Stromal cell of bone marrow (primary cell): Measurements from ENCODE around the gene IL2RG.

ENCODE experiments used
- DNase-seq: peaks from one replicate; pipeline ENCODE4 v3.0.0-alpha.2; 2012; ENCODE audit warnings: low read depth

IL2RG gene

GRCh38 chrX:71111141-71111843 lies at the start of gene IL2RG:
Gene IL2RG (minus strand): TSS chrX:71111577. CDS start chrX:71111539, 38 bp downstream.
- DNase-seq = no peak

GRCh38 chrX:71160475-71160874 lies 49.1 kb upstream of the IL2RG start:
- no peak for DNase-seq

- DNase-seq = no peak
Observed at GRCh38 chrX:71159335-71159734, 48.0 kb upstream of the IL2RG start.

- DNase-seq = no peak
Observed at GRCh38 chrX:71158603-71159002, 47.2 kb upstream of the IL2RG start.

- DNase-seq = no peak
Observed at GRCh38 chrX:71154641-71155040, 43.3 kb upstream of the IL2RG start.

GRCh38 chrX:71154196-71154595 lies 42.8 kb upstream of the IL2RG start:
- DNase-seq = no peak

GRCh38 chrX:71151366-71151765 lies 40.0 kb upstream of the IL2RG start:
- DNase-seq = no peak

GRCh38 chrX:71148278-71148663 lies 36.9 kb upstream of the IL2RG start:
- DNase-seq = no peak

GRCh38 chrX:71147496-71148277 lies 36.3 kb upstream of the IL2RG start:
- DNase-seq = no peak

- DNase-seq = no peak
Observed at GRCh38 chrX:71144651-71145050, 33.3 kb upstream of the IL2RG start, which contains the start of gene NLGN3. Gene NLGN3 (plus strand): TSS chrX:71144841. CDS start chrX:71147750, 2,909 bp downstream.

GRCh38 chrX:71143508-71143907 lies 32.1 kb upstream of the IL2RG start:
- peak; percentile 31 for DNase-seq

- no peak for DNase-seq
Observed at GRCh38 chrX:71140440-71140839, 29.1 kb upstream of the IL2RG start.

- DNase-seq = no peak
Observed at GRCh38 chrX:71131510-71131909, 20.1 kb upstream of the IL2RG start.

GRCh38 chrX:71128915-71129765 lies 17.8 kb upstream of the IL2RG start:
- no peak for DNase-seq

GRCh38 chrX:71128166-71128833 lies 16.9 kb upstream of the IL2RG start:
- DNase-seq = no peak

GRCh38 chrX:71118985-71119535 lies 7.7 kb upstream of the IL2RG start:
- DNase-seq = no peak

- DNase-seq = peak; percentile 64
Observed at GRCh38 chrX:71118032-71118984, 6.9 kb upstream of the IL2RG start, which contains the start of gene MED12. Gene MED12 (plus strand): TSS chrX:71118596. CDS start chrX:71118755, 159 bp downstream.

GRCh38 chrX:71117358-71117757 lies 6.0 kb upstream of the IL2RG start:
- no peak for DNase-seq

GRCh38 chrX:71111921-71112431 lies 599 bp upstream of the IL2RG start:
- DNase-seq = no peak

- DNase-seq = no peak
Observed at GRCh38 chrX:71109051-71109450, 2.3 kb downstream of the IL2RG start.
